SW480 (cell line): ENCODE data around the gene PGS1.
"Not testable (repeated sequence)": the region's sequence is repeated elsewhere in the genome, so short reads cannot be mapped to it uniquely, and the experiment has no call there.

Experiments
- DNase-seq: peaks from one replicate; pipeline ENCODE4 v3.0.0-alpha.2; 2016; ENCODE audit warnings: low spot score

Gene PGS1

GRCh38 chr17:78378225-78379130, at the start of gene PGS1:
PGS1 (plus strand) TSS chr17:78378649; CDS start chr17:78378666, 17 bp downstream.
- peak; percentile 48 for DNase-seq

GRCh38 chr17:78329263-78330059, 49.0 kb upstream of the PGS1 start:
- DNase-seq, result peak; percentile 86

- no peak for DNase-seq
Observed at GRCh38 chr17:78330570-78331224, 47.8 kb upstream of the PGS1 start.

- DNase-seq, result not testable (repeated sequence)
Observed at GRCh38 chr17:78331355-78331754, 47.1 kb upstream of the PGS1 start.

GRCh38 chr17:78332991-78333390, 45.5 kb upstream of the PGS1 start:
- DNase-seq, result no peak

GRCh38 chr17:78335209-78335608, 43.2 kb upstream of the PGS1 start:
- no peak for DNase-seq

- no peak for DNase-seq
Observed at GRCh38 chr17:78337244-78338109, 41.0 kb upstream of the PGS1 start.

GRCh38 chr17:78338486-78339259, 39.8 kb upstream of the PGS1 start:
- peak; percentile 88 for DNase-seq

- DNase-seq, result no peak
Observed at GRCh38 chr17:78340183-78340955, 38.1 kb upstream of the PGS1 start.

- DNase-seq, result peak; percentile 54
Observed at GRCh38 chr17:78341559-78342448, 36.6 kb upstream of the PGS1 start.

GRCh38 chr17:78342449-78343186, 35.8 kb upstream of the PGS1 start:
- DNase-seq, result peak; percentile 65

- DNase-seq, result peak; percentile 68
Observed at GRCh38 chr17:78343187-78343542, 35.3 kb upstream of the PGS1 start.

GRCh38 chr17:78343543-78344201, 34.8 kb upstream of the PGS1 start:
- peak; percentile 84 for DNase-seq

GRCh38 chr17:78344666-78345065, 33.8 kb upstream of the PGS1 start:
- DNase-seq, result no peak

- no peak for DNase-seq
Observed at GRCh38 chr17:78345172-78345571, 33.3 kb upstream of the PGS1 start.

- DNase-seq, result no peak
Observed at GRCh38 chr17:78345791-78346494, 32.5 kb upstream of the PGS1 start.
